T-helper 9 cell (primary cell): ENCODE measurements around the gene EFCAB8.
"Not testable (repeated sequence)": the region's sequence is repeated elsewhere in the genome, so short reads cannot be mapped to it uniquely, and the experiment has no call there.

Experiments used
- DNase-seq: peaks from one replicate; pipeline ENCODE4 v3.0.0-alpha.2; 2020

EFCAB8 gene

DNA sequence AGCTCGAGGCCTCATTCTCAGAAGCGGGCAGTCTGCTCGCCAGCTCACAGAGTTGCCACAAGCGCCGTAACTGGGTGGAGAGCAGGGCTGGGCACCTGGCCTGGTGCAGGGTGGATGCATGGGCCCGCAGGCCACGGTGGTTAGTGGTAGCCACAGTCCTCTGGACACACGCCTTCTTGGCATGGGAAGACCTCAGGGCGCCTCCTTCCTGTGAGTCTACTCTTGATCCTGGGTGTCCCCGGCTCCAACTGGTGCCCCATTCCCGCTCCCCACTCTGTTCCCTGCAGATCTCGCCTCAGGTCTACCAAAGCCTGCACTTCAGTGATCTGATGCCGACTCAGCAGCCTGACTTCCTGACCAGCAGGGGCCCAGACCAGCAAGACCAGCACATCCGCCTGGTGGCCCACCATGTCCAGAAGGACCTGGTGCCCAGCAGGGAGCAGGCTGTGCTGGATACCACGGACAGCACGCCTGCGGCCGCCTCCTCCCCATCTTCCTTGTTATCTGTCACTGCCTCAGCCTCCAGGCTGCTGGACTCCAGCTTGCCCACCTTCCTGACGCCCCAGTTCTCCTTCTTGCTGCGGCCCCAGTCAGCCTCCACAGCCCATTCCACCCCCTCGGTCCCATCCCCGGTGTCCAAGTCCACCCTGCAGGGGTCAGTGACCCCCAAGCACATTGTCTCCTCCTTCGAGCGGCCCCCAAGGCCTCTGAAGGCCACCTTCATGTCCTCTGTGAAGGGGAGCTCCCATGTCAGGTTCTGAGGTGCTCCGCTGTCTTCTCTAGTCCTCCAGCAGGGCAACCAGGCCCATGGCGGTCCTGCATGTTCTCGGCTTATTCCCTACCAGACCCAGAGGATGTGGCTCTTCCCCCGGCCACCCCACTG is 102.4 kb downstream of the EFCAB8 start:
- DNase-seq, result no peak

DNA sequence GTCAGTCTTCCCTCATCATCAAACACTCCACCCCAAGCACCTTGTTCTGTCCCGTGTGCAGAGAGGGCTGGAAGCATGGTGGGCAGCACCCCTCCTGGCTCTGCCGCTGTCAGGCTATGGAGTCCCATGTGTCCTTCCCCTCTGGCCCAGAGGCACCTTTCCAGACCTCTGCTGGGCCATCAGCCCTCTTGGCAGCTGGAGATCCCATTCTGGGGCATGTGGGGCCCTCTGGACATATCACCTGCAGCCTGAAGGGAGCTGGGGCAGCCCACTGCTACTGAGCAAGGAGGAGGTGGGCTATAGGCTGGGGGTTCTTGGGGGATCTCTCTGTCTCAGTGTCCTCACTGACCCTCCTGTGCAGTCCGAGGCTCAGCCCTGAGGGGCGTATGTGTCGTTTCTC is 103.3 kb downstream of the EFCAB8 start:
- DNase-seq, result no peak

DNA sequence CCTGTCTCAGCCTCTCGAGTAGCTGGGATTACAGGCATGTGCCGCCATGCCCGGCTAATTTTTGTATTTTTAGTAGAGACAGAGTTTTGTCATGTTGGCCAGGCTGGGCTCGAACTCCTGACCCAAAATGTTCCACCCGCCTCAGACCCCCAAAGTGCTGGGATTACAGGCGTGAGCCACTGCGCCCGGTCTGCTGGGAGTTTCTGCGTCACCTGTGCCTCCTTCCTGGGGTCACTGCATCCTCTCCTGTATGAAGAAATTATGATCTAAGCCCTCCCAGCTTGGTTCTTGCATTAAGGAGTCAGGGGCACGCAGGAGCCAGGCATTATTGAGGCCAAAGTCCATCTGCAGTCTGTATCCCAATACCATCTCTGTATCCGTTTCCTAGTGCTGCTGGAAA is 103.9 kb downstream of the EFCAB8 start:
- DNase-seq, result not testable (repeated sequence)

GRCh38 chr20:32963176-32963575 is 104.5 kb downstream of the EFCAB8 start:
- DNase-seq, result no peak

DNA sequence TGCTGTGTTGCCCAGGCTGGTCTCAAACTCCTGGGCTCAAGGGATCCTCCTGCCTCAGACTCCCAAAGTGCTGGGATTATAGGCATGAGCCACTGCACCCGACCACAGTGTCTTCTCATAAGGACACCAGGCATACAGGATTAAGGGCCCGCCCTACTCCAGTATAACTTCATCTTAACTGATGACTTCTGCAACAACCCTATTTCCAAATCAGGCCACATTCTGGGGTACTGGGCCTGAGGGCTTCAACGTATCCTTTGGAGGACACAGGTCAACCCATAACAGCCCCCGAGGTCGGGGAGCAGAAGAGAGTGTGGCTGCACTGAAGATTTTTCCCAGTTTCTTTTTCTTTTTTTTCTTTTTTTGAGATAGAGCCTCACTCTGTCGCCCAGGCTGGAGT is 105.9 kb downstream of the EFCAB8 start:
- DNase-seq, result no peak

GRCh38 chr20:32965115-32965514 is 106.4 kb downstream of the EFCAB8 start:
- DNase-seq, result no peak

GRCh38 chr20:32965581-32966373 is 107.1 kb downstream of the EFCAB8 start:
- peak; percentile 35 for DNase-seq

GRCh38 chr20:32966382-32966781 is 107.7 kb downstream of the EFCAB8 start:
- DNase-seq, result no peak

DNA sequence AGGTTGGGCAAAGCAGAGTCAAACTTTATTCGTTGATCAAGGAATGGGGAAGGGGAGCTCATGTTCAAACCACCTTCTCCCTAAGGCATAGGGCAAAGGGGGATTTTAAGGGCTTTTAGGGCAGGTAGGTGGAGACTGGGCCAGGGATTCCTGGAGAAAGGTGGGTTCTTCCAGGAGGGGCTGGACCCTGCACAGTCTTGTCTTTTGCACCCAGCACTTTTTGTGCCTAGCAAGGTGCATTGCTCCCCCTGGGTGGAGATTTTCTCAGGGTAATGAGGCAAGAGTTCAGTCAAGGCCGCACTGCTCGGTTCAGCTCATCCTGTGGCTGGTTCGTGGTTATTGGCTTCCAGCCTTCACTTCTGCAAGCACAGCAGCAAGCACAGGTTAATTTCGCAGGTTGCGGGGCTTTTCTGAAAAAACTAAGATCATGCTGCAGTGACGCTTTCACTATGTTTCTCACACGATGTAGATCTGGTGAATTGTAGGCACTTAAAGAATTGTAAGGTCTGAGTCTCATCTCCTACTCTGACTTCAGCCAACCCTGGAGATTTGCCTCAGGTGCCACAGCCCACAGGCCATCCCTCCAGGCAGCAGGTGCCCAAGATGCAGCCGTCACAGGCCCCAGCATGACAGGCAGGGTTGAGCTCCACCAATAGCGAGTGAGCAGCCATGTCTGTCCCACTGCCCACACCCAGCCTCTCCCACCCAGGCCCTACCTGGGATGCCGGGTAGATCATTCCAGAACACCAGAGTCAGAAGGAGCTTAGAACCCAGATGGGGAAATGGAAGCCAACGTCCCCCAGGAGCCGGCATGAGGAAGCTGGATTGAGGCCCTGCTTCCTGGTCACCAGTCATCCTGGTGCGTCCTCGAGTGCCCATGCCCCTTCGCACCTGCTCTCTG is 108.4 kb downstream of the EFCAB8 start:
- DNase-seq, result peak; percentile 46

DNA sequence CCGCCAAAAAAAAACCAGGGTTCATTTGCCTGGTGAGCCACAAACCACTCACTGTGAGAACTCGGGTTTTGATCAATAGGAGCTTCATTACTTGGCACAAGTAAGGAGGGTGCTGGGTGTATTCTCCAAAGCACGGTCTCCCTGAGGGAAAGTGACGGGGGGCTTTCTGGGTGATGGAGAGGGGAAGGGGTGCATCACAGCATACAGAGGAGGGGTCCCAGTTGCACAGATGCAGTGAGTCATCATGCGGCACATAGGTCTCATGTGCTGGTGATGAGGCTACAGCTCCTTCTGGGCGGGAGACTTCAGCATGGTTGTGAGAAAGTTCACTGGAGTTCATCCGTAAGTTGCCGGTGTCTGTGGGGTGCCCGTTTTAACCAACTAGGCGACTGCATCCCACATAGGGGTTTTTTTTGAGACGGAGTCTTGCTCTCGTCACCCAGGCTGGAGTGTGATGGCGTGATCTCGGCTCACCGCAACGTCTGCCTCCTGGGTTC is 109.3 kb downstream of the EFCAB8 start:
- DNase-seq, result peak; percentile 56

GRCh38 chr20:32968478-32969241 is 109.9 kb downstream of the EFCAB8 start:
- DNase-seq, result no peak

DNA sequence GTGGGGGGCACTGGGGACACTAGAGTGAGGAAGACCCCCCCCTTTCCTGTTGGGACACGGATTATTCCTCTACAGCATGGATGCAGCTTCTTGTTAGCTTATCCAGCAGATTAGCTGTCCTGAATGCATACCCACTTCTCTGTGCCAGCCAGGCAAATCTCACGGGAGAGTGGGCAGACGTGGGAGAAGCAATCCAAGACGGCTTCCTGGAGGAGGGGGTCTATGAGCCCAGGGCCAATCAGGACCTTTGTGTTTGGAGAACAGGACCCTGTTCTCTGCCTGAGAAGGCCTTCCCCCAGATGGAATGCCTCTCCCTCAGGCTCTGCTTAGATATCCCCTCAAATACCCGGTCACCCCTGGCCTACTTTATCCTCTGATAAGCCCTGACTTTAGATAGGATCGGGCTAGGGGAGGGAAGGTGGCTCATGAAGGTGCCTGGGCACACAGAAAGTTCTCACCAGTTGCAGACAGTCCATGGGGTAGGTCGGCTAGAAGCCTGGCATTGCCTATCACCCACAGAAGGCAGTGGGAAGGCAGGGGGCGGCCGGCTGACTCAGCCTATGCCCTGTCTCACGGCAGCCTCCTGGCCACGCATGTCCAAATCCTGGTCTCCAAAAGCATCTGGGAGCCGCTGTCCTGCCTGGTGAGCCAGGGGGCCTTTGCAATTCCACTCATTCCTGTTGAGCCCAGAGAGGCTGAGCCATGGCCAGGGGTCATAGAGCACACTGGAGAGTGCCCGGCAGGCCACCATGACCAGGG is 110.8 kb downstream of the EFCAB8 start:
- DNase-seq, result no peak

- DNase-seq, result no peak
Measured at GRCh38 chr20:32970115-32970972, 111.6 kb downstream of the EFCAB8 start.

GRCh38 chr20:32970973-32971300 is 112.2 kb downstream of the EFCAB8 start:
- no peak for DNase-seq

GRCh38 chr20:32971703-32972161 is 113.0 kb downstream of the EFCAB8 start:
- no peak for DNase-seq

DNA sequence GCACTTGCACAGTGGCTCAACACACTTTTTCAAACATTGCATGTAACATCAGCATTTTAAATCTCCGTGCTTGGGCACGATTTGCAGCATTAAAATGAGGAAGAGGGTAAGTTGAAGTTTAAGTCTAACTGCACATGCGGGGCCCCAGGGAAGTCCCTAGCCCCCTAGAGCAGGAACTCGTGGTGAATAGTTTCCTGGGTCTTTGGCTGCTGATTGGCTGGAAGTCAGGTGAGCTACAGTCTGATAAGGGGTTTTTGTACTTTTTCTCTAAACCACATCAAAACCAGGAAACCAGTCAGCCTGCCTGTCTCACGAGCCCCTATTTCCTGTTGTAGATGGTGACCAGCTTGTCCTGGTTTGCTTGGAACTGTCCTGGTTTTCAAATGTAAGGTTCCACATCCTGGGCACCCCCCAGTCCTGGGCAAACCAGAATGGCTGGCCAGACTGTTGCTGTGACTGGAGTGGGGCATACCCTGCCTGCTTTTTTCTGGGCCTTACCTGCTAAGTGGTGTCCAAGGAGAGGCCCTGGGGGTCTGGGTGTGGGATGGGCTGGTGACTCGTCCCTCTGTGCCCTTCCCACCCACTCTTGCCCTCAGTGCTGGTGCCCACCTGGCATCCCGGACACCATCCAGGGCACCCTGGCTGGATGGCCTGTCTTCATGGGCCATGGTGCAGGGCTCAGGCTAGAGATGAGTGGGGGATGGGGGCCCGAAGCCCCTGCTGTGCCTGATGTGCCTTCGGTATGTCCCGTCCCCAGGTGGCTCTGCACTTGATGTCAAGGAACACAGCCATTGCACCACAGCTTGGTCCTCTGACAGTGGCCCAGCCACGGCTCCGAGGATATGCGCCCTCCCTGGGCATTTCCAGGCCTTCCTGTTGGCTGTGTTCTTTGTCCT is 113.7 kb downstream of the EFCAB8 start:
- DNase-seq, result peak; percentile 73

DNA sequence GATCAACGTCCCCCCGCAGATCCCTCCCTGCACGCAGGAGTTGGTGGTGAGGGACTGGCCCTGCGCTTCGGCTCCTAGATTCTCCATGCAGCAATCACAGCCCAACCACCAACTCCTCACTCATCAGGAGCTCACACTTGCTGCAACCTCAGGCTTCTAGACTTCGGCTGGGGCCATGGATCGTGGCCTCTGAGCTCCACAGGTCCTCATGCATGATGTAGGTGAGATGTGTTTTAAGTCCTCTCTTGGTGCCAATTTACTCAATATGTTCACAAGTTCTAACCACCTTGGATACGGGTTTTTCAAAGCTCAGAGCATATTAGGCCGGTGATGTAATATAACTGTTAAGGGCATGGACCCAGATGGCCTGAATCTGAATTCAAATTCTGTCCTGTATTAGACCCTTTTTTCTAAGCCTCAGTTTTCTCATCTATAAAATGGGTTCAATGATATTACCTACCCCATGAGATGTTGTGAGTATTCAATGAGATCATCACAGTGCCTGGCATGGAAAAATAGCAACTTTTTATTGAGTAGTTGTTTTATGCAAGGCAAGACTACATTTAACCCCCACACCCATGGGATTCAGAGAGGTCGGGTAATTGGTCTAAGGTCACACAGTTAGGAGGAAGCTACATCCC is 114.5 kb downstream of the EFCAB8 start:
- no peak for DNase-seq
